Peyer's patch (tissue), 4 donors: Measurements from ENCODE around the gene INPP1. TPM values are rescaled to one million over a fixed set of nuclear protein-coding genes. Genes with fewer than 3 reads are reported as not detected.
"Not testable (repeated sequence)": the region's sequence is repeated elsewhere in the genome, so short reads cannot be mapped to it uniquely, and the experiment has no call there.

ENCODE experiments used
- DNase-seq, 3 donors: peaks; one replicate each; pipeline ENCODE4 v3.0.0-alpha.2; 2017 to 2019
- H3K27ac ChIP-seq, 4 donors: fragments of 200-600 bp; sonication (generic); one replicate each; pipeline ENCODE4 v1.5.1; 2016 to 2019
- H3K27me3 ChIP-seq, 2 donors: fragments of 200-600 bp; sonication (generic); one replicate each; pipeline ENCODE4 v1.5.1; 2019
- H3K36me3 ChIP-seq, 3 donors: fragments of 200-600 bp; sonication (generic); one replicate each; pipeline ENCODE4 v1.5.1; 2016 to 2019
- H3K4me1 ChIP-seq, 4 donors: fragments of 200-600 bp; sonication (generic); one replicate each; pipeline ENCODE4 v1.5.1; 2016 to 2019
- H3K4me3 ChIP-seq, 4 donors: fragments of 200-600 bp; sonication (generic); 1 replicate in 3 of 4; 2 replicates in 1 of 4; pipeline ENCODE4 v1.5.1; 2016 to 2019; ENCODE audit warnings: mild to moderate bottlenecking in 1 of 4
- H3K9me3 ChIP-seq, 4 donors: fragments of 200-600 bp; sonication (generic); one replicate each; pipeline ENCODE4 v1.5.1; 2016 to 2019; ENCODE audit warnings: mild to moderate bottlenecking in 1 of 4
- POLR2A ChIP-seq, 2 donors: fragments of 450-650 bp; IDR thresholded peaks; one replicate each; pipeline ENCODE4 v1.5.1; 2017; ENCODE audit warnings: antibody characterized with exemption in 2 of 2, mild to moderate bottlenecking in 2 of 2, moderate library complexity in 2 of 2
- total RNA-seq, 4 donors: library from RNA; depleted of rRNA; stranded (reverse); fragments of >200 nt; gene quantifications; one replicate each; pipeline ENCODE4 v1.1.0, GENCODE V29; 2016
- TF ChIP-seq, protein P1 (sequence below), 6 experiments: fragments of 450-650 bp in 4 of 6; fragments of 200-600 bp in 2 of 6; sonication (generic) in 1 of 6; IDR thresholded peaks; one replicate each; pipeline ENCODE4 v1.5.1; 2017 to 2019; ENCODE audit warnings: antibody characterized with exemption in 6 of 6, mild to moderate bottlenecking in 3 of 6, moderate library complexity in 1 of 6

The INPP1 gene
- total RNA-seq, 4 donors from 2014 or later = 10.7 to 37.9 (median 32.1) TPM

DNA sequence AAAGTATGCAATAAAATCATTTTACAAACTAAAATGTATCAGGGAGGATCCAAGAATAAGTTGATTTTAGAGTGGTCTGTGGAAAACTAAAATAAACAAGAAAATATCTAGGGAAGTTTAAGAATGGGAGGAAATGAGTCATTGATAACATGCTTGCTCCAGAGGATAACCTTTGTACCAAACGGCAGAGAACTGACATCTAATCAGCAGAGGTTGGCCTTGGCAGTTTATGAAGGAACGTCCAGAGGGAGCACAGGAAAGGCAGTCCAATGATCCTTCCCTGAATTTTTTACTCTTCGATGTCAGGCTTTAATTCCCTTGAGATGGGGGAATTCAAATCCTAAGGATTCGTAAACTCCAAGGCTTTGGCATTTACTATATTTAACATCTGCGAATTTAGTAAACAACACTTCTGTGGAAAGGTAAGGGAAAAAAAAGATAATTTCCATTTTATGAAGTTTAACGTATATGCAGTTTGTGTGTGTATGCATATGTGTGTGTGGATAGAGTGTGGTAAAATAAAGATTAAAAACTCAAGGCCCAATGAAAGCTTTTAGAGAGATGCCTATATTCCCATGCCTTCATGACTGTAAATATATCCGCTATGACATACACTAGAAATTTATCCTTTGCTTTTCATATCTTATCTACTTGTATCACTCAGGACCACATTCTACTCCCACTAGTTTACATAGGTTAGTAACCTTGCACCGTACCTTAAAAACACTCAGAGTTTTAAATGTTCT, 8.7 kb upstream of the INPP1 start:
- TF ChIP-seq, protein P1, sequence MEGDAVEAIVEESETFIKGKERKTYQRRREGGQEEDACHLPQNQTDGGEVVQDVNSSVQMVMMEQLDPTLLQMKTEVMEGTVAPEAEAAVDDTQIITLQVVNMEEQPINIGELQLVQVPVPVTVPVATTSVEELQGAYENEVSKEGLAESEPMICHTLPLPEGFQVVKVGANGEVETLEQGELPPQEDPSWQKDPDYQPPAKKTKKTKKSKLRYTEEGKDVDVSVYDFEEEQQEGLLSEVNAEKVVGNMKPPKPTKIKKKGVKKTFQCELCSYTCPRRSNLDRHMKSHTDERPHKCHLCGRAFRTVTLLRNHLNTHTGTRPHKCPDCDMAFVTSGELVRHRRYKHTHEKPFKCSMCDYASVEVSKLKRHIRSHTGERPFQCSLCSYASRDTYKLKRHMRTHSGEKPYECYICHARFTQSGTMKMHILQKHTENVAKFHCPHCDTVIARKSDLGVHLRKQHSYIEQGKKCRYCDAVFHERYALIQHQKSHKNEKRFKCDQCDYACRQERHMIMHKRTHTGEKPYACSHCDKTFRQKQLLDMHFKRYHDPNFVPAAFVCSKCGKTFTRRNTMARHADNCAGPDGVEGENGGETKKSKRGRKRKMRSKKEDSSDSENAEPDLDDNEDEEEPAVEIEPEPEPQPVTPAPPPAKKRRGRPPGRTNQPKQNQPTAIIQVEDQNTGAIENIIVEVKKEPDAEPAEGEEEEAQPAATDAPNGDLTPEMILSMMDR (IDR thresholded peaks at IDR 0.05) = peak in 2 of 6 experiments; percentile 4 to 12
- TF ChIP-seq POLR2A (IDR thresholded peaks at IDR 0.05) = peak in 1 of 2 donors; percentile 49
- Histone ChIP-seq H3K36me3 (no peaks in the 10 kb centered on the region), H3K27ac (peak overlapping the region in 3 of 4 donors; percentile 11 to 69 (median 46)), H3K4me1 (no peaks in the 10 kb centered on the region), H3K9me3 (no peaks in the 10 kb centered on the region), H3K4me3 (peak overlapping the region in 2 of 4 donors; percentile 40 to 47), H3K27me3 (no peaks in the 10 kb centered on the region)
- peak in 1 of 3 donors; percentile 60 for DNase-seq

DNA sequence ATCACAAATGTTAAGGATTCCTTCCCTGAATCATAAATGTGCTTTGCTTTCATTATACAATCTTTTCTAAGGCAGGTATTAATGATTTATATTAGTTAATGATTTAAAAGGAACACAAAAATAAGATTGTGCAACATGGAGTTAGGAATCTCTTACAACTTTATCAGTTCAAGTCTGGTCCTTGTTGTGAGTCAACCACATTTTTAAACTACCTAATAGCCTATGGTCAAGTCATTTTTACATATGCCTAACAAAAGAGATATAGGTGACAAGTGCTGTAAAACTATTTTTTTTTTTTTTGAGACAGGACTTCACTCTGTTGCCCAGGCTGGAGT, 8.2 kb upstream of the INPP1 start:
- peak overlapping the region in 2 of 4 donors; percentile 40 to 47 for H3K4me3 ChIP-seq
- DNase-seq = no peak
- no peaks in the 10 kb centered on the region for H3K36me3 ChIP-seq
- TF ChIP-seq, protein P1 (IDR thresholded peaks at IDR 0.05) = no peak
- TF ChIP-seq POLR2A (IDR thresholded peaks at IDR 0.05) = no peak
- H3K27ac ChIP-seq = peak overlapping the region in 2 of 4 donors; percentile 46 to 69
- no peaks in the 10 kb centered on the region for H3K9me3 ChIP-seq
- no peaks in the 10 kb centered on the region for H3K27me3 ChIP-seq
- H3K4me1 ChIP-seq = no peaks in the 10 kb centered on the region

DNA sequence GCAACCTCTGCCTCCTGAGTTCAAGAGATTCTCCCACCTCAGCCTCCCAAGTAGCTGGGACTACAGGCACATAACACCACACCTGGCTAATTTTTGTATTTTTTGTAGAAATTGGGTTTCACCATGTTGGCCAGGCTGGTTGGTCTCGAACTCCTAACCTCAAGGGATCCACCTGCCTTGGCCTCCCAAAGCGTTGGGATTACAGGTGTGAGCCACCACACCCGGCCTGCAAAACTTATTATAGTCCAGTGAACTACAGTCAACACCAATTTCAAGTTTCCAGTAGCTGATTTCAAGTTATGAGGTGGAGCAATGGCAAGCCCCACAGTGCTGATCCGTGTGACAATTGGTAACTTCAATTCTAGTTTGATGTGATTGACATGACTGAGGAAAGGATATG, 7.8 kb upstream of the INPP1 start:
- not testable (repeated sequence) for H3K4me1 ChIP-seq, DNase-seq, H3K4me3 ChIP-seq, H3K36me3 ChIP-seq, H3K27me3 ChIP-seq, H3K9me3 ChIP-seq
- peak overlapping the region in 2 of 4 donors; percentile 46 to 69 for H3K27ac ChIP-seq

DNA sequence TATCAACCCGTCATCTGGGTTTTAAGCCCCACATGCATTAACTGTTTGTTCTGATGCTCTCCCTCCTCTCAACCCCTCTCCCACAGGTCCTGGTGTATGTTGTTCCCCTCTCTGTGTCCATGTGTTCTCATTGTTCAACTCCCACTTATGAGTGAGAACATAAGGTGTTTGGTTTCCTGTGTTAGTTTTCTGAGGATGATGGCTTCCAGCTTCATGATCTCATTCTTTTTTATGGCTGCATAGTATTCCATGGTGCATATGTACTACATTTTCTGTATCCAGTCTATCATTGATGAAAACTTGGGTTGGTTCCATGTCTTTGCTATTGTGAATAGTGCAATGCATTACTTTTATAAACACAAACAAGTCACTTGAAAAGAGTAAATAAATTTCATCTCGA, 7.0 kb upstream of the INPP1 start:
- DNase-seq = no peak
- H3K36me3 ChIP-seq = no peaks in the 10 kb centered on the region
- TF ChIP-seq, protein P1 (IDR thresholded peaks at IDR 0.05) = no peak
- TF ChIP-seq POLR2A (IDR thresholded peaks at IDR 0.05) = no peak
- H3K27ac ChIP-seq = no peak overlapping the region
- H3K27me3 ChIP-seq = no peaks in the 10 kb centered on the region
- no peak overlapping the region for H3K4me3 ChIP-seq
- H3K4me1 ChIP-seq = no peaks in the 10 kb centered on the region
- no peaks in the 10 kb centered on the region for H3K9me3 ChIP-seq

DNA sequence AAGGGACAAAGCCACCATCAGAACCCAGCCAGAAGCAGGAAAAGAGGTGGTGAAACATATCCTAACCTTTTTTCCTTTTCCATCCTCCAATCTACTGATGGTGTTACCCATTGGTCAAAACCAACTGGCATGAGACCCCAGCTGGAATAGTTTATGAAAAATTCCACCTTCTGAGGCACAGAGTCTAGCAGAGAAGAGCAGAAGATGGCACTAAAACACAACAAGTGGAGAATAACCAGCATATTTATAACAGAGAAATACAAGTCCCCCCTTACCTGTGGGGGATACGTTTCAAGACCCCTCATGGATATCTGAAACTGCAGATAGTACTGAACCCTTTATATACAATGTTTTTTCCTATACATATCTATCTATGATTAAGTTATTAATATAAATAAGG, 4.9 kb upstream of the INPP1 start:
- Histone ChIP-seq H3K27ac (no peak overlapping the region), H3K27me3 (no peaks in the 10 kb centered on the region), H3K4me3 (no peak overlapping the region), H3K36me3 (no peaks in the 10 kb centered on the region), H3K9me3 (no peaks in the 10 kb centered on the region), H3K4me1 (peaks cover 0 to 5% (median 0%) of the 10 kb centered on the region in 4 donors)
- TF ChIP-seq, protein P1 (IDR thresholded peaks at IDR 0.05) = no peak
- TF ChIP-seq POLR2A (IDR thresholded peaks at IDR 0.05) = no peak
- no peak for DNase-seq

DNA sequence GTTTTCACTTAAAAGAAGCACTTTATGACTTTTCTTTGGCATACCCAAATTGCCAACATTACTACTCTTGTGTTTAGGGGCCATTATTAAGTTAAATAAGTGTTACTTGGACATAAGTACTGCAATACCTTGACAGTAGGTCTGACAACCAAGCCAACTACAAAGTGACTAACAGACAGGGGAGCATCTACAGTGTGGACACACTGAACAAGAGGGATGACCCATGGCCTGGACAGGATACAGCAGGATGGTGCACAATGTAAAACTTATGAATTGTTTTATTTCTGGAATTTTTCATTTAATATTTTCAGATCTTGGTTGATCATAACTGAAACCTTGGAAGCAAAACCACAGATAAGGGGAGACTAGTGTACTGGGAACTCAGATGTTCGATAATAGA, 4.0 kb upstream of the INPP1 start:
- no peak for DNase-seq
- Histone ChIP-seq H3K4me1 (peaks cover 0 to 7% (median 0%) of the 10 kb centered on the region in 4 donors), H3K36me3 (no peaks in the 10 kb centered on the region), H3K27me3 (no peaks in the 10 kb centered on the region), H3K4me3 (no peak overlapping the region), H3K9me3 (no peaks in the 10 kb centered on the region), H3K27ac (no peak overlapping the region)
- TF ChIP-seq POLR2A (IDR thresholded peaks at IDR 0.05) = no peak
- TF ChIP-seq, protein P1 (IDR thresholded peaks at IDR 0.05) = no peak
